Measurements from ENCODE around the gene PPP1R9A. TPM values are rescaled to one million over a fixed set of nuclear protein-coding genes. Genes with fewer than 3 reads are reported as not detected.

Gene PPP1R9A
- total RNA-seq, 1 donor from 2014 or later, result 19.9 TPM

- TF ChIP-seq CTCF (IDR thresholded peaks at IDR 0.05; ENCODE audit: insufficient read depth, low read length, poor library complexity, severe bottlenecking), result no peak
- Histone ChIP-seq H3K27me3 (ENCODE audit: control insufficient read depth, insufficient read depth, low read length) (no peaks in the 10 kb centered on the region), H3K36me3 (ENCODE audit: control insufficient read depth, insufficient read depth, low read length) (no peaks in the 10 kb centered on the region), H3K4me3 (ENCODE audit: low read depth, low read length) (no peak overlapping the region)
- DNase-seq (ENCODE audit: low read depth), result peak; percentile 7
Observed at GRCh38 chr7:95209276-95209675, 301.9 kb downstream of the PPP1R9A start.

- TF ChIP-seq CTCF (IDR thresholded peaks at IDR 0.05; ENCODE audit: insufficient read depth, low read length, poor library complexity, severe bottlenecking), result no peak
- no peak overlapping the region for H3K4me3 ChIP-seq (ENCODE audit: low read depth, low read length)
- no peaks in the 10 kb centered on the region for H3K36me3 ChIP-seq (ENCODE audit: control insufficient read depth, insufficient read depth, low read length)
- no peak for DNase-seq (ENCODE audit: low read depth)
- H3K27me3 ChIP-seq (ENCODE audit: control insufficient read depth, insufficient read depth, low read length), result no peaks in the 10 kb centered on the region
Observed at GRCh38 chr7:95209788-95210187, 302.4 kb downstream of the PPP1R9A start.

GRCh38 chr7:95213148-95213547 lies 305.8 kb downstream of the PPP1R9A start:
- no peaks in the 10 kb centered on the region for H3K27me3 ChIP-seq (ENCODE audit: control insufficient read depth, insufficient read depth, low read length)
- TF ChIP-seq CTCF (IDR thresholded peaks at IDR 0.05; ENCODE audit: insufficient read depth, low read length, poor library complexity, severe bottlenecking), result no peak
- H3K4me3 ChIP-seq (ENCODE audit: low read depth, low read length), result no peak overlapping the region
- no peaks in the 10 kb centered on the region for H3K36me3 ChIP-seq (ENCODE audit: control insufficient read depth, insufficient read depth, low read length)
- DNase-seq (ENCODE audit: low read depth), result no peak

- no peak for DNase-seq (ENCODE audit: low read depth)
- TF ChIP-seq CTCF (IDR thresholded peaks at IDR 0.05; ENCODE audit: insufficient read depth, low read length, poor library complexity, severe bottlenecking), result no peak
- Histone ChIP-seq H3K36me3 (ENCODE audit: control insufficient read depth, insufficient read depth, low read length) (no peaks in the 10 kb centered on the region), H3K27me3 (ENCODE audit: control insufficient read depth, insufficient read depth, low read length) (no peaks in the 10 kb centered on the region), H3K4me3 (ENCODE audit: low read depth, low read length) (no peak overlapping the region)
Observed at GRCh38 chr7:95213809-95214492, 306.6 kb downstream of the PPP1R9A start.

GRCh38 chr7:95219721-95220120 lies 312.3 kb downstream of the PPP1R9A start:
- no peak for TF ChIP-seq CTCF (IDR thresholded peaks at IDR 0.05; ENCODE audit: insufficient read depth, low read length, poor library complexity, severe bottlenecking)
- DNase-seq (ENCODE audit: low read depth), result no peak
- H3K36me3 ChIP-seq (ENCODE audit: control insufficient read depth, insufficient read depth, low read length), result no peaks in the 10 kb centered on the region
- no peak overlapping the region for H3K4me3 ChIP-seq (ENCODE audit: low read depth, low read length)
- H3K27me3 ChIP-seq (ENCODE audit: control insufficient read depth, insufficient read depth, low read length), result no peaks in the 10 kb centered on the region

- no peak for DNase-seq (ENCODE audit: low read depth)
- Histone ChIP-seq H3K4me3 (ENCODE audit: low read depth, low read length) (no peak overlapping the region), H3K36me3 (ENCODE audit: control insufficient read depth, insufficient read depth, low read length) (no peaks in the 10 kb centered on the region), H3K27me3 (ENCODE audit: control insufficient read depth, insufficient read depth, low read length) (no peaks in the 10 kb centered on the region)
- no peak for TF ChIP-seq CTCF (IDR thresholded peaks at IDR 0.05; ENCODE audit: insufficient read depth, low read length, poor library complexity, severe bottlenecking)
Observed at GRCh38 chr7:95220328-95220727, 312.9 kb downstream of the PPP1R9A start.

Measured in kidney epithelial cell (primary cell).